Mammary epithelial cell (primary cell): ENCODE results near the gene LPAR6.

ENCODE experiments used
- CTCF ChIP-seq, 2 donors: IDR thresholded peaks in 1 of 2; conservative IDR thresholded peaks in 1 of 2; 2 replicates each; pipeline ENCODE4 v1.5.1; 2011 to 2012; ENCODE audit warnings: inconsistent platforms in 2 of 2, low read length in 2 of 2, mild to moderate bottlenecking in 2 of 2, control low read depth in 1 of 2, low read depth in 1 of 2; ENCODE audit not compliant: insufficient read depth in 1 of 2; ENCODE audit errors: extremely low read depth in 1 of 2
- EZH2 ChIP-seq: IDR thresholded peaks from 2 replicates; pipeline ENCODE4 v1.6.1; 2012; ENCODE audit warnings: low read length, inconsistent platforms, borderline replicate concordance

- TF ChIP-seq CTCF (conservative IDR thresholded peaks at IDR 0.05 in 1 of 2, IDR thresholded peaks at IDR 0.05 in 1 of 2; ENCODE audit: extremely low read depth in 1 of 2, insufficient read depth in 1 of 2, low read depth in 1 of 2, low read length in 2 of 2) = no peak
- TF ChIP-seq EZH2 = no peak
Measured at GRCh38 chr13:48436661-48437288, 23.9 kb upstream of the LPAR6 start.
